ENCODE data around the gene RASSF4. TPM values are rescaled to one million over a fixed set of nuclear protein-coding genes. Genes with fewer than 3 reads are reported as not detected.

Gene RASSF4
- total and polyA plus RNA-seq, 9 of the 15 experiments (the other 6 are each of a cell fraction or from before 2014, with no cell fraction given): 0.01 to 0.62 (median 0.11) TPM; not detected in 3

- TF ChIP-seq PRDM10 (IDR thresholded peaks at IDR 0.05; ENCODE audit: partially characterized antibody) (peak; percentile 7), ZFP91 (CRISPR knock-in tag; IDR thresholded peaks at IDR 0.05) (no peak)
Observed at GRCh38 chr10:44973323-44974081, 13.9 kb downstream of the RASSF4 start (continued).
